ENCODE results near the gene ZMYND15.

ZMYND15 gene

GRCh38 chr17:4788807-4789700 lies 49.4 kb downstream of the ZMYND15 start, which contains the start of gene GLTPD2:
Gene GLTPD2 (plus strand): TSS chr17:4788964. CDS start chr17:4789012, 48 bp downstream.
- no peak for DNase-seq

- DNase-seq, result no peak
Measured at GRCh38 chr17:4789701-4789950, 50.0 kb downstream of the ZMYND15 start.

GRCh38 chr17:4789951-4790704 lies 50.5 kb downstream of the ZMYND15 start:
- peak; percentile 60 for DNase-seq

- no peak for DNase-seq
Measured at GRCh38 chr17:4790705-4791088, 51.1 kb downstream of the ZMYND15 start.

GRCh38 chr17:4795168-4795567 lies 55.5 kb downstream of the ZMYND15 start:
- DNase-seq, result no peak

Data from NCI-H1694 treated with DMSO at 0.1 percent for 48 hours (cell line).